Neural progenitor cell (in vitro differentiated cells): Measurements from ENCODE around the gene FCGBP. TPM values are rescaled to one million over a fixed set of nuclear protein-coding genes. Genes with fewer than 3 reads are reported as not detected.
A peak's percentile ranks its signal among the peaks of the same experiment; 100 is the strongest.

Source experiments
- DNase-seq: peaks from one replicate; pipeline ENCODE4 v3.0.0-alpha.2; 2016; ENCODE audit warnings: low spot score
- H2AFZ ChIP-seq: fragments of 200-600 bp; sonication (generic); replicated peaks from 2 replicates; pipeline ENCODE4 v1.6.1; 2016; ENCODE audit warnings: antibody characterized with exemption
- H3F3A ChIP-seq: fragments of 200-600 bp; sonication (generic); 2 replicates; pipeline ENCODE4 v1.6.1; 2016; ENCODE audit warnings: antibody characterized with exemption, low read depth
- H3K27ac ChIP-seq: fragments of 200-600 bp; sonication (generic); 2 replicates; pipeline ENCODE4 v1.5.1; 2016; ENCODE audit warnings: mild to moderate bottlenecking
- H3K27me3 ChIP-seq: fragments of 200-600 bp; sonication (generic); 2 replicates; pipeline ENCODE4 v1.6.1; 2016; ENCODE audit warnings: mild to moderate bottlenecking, moderate library complexity
- H3K36me3 ChIP-seq: fragments of 200-600 bp; sonication (generic); 2 replicates; pipeline ENCODE4 v1.5.1; 2016
- H3K4me1 ChIP-seq: fragments of 200-600 bp; sonication (generic); 2 replicates; pipeline ENCODE4 v1.6.1; 2016; ENCODE audit warnings: mixed run types
- H3K4me2 ChIP-seq: fragments of 200-600 bp; sonication (generic); 2 replicates; pipeline ENCODE4 v1.6.1; 2016
- H3K4me3 ChIP-seq: fragments of 200-600 bp; sonication (generic); 2 replicates; pipeline ENCODE4 v1.5.1; 2016
- H3K79me2 ChIP-seq: fragments of 200-600 bp; sonication (generic); 2 replicates; pipeline ENCODE4 v1.6.1; 2016; ENCODE audit warnings: low read depth
- H3K9ac ChIP-seq: fragments of 200-600 bp; sonication (generic); 2 replicates; pipeline ENCODE4 v1.6.1; 2016
- H3K9me3 ChIP-seq: fragments of 200-600 bp; sonication (generic); 2 replicates; pipeline ENCODE4 v1.5.1; 2016; ENCODE audit warnings: low read depth
- H4K20me1 ChIP-seq: fragments of 200-600 bp; sonication (generic); 2 replicates; pipeline ENCODE4 v1.6.1; 2016; ENCODE audit warnings: low read depth
- H3K27ac Mint-ChIP-seq: 3 replicates; pipeline ENCODE4 v1.8.0; 2021; ENCODE audit warnings: mixed read lengths
- H3K27me3 Mint-ChIP-seq: 2 replicates; pipeline ENCODE4 v1.8.0; 2022; ENCODE audit warnings: low read depth, mild to moderate bottlenecking, inconsistent platforms, moderate library complexity, mixed read lengths; ENCODE audit not compliant: insufficient read depth
- H3K36me3 Mint-ChIP-seq: 3 replicates; pipeline ENCODE4 v1.8.0; 2021; ENCODE audit warnings: mixed read lengths
- H3K4me1 Mint-ChIP-seq: 3 replicates; pipeline ENCODE4 v1.8.0; 2021; ENCODE audit warnings: mixed read lengths
- H3K4me3 Mint-ChIP-seq: 3 replicates; pipeline ENCODE4 v1.8.0; 2021; ENCODE audit warnings: mild to moderate bottlenecking, moderate library complexity, mixed read lengths
- H3K9me3 Mint-ChIP-seq: 3 replicates; pipeline ENCODE4 v1.8.0; 2020; ENCODE audit warnings: mixed read lengths
- CTCF ChIP-seq: fragments of 200-600 bp; sonication (generic); IDR thresholded peaks from 2 replicates; pipeline ENCODE4 v1.5.1; 2017; ENCODE audit warnings: antibody characterized with exemption, mild to moderate bottlenecking
- EZH2 ChIP-seq: fragments of 200-600 bp; sonication (generic); IDR thresholded peaks from 2 replicates; pipeline ENCODE4 v1.6.1; 2017; ENCODE audit warnings: antibody characterized with exemption, mild to moderate bottlenecking, moderate library complexity
- EZH2phosphoT487 ChIP-seq: fragments of 200-600 bp; sonication (generic); IDR thresholded peaks from 2 replicates; pipeline ENCODE4 v1.6.1; 2017; ENCODE audit warnings: antibody characterized with exemption
- total RNA-seq: library from RNA; depleted of rRNA; stranded (reverse); fragments of >200 nt; gene quantifications from 2 replicates; pipeline ENCODE4 v1.2.3, GENCODE V29; 2015; ENCODE audit warnings: low replicate concordance

The FCGBP gene
- total RNA-seq, 1 donor from 2014 or later = 0.06 TPM

- peaks cover 26% of the 10 kb centered on the region for H3K79me2 ChIP-seq
- H3K27ac ChIP-seq = no peak overlapping the region
- no peaks in the 10 kb centered on the region for H3K9me3 ChIP-seq
- peak overlapping the region; percentile 49 for H3K9ac ChIP-seq
- H3K4me1 Mint-ChIP-seq = peaks cover 19% of the 10 kb centered on the region
- H3F3A ChIP-seq = no peaks in the 10 kb centered on the region
- peaks cover 20% of the 10 kb centered on the region for H3K36me3 Mint-ChIP-seq
- H3K4me3 ChIP-seq = peak overlapping the region; percentile 95
- H2AFZ ChIP-seq = peak overlapping the region; percentile 91
- no peaks in the 10 kb centered on the region for H3K9me3 Mint-ChIP-seq
- peaks cover 9% of the 10 kb centered on the region for H3K27me3 Mint-ChIP-seq
- TF ChIP-seq EZH2phosphoT487 = no peak
- TF ChIP-seq CTCF = no peak
- TF ChIP-seq EZH2 = no peak
- H4K20me1 ChIP-seq = no peaks in the 10 kb centered on the region
- H3K4me3 Mint-ChIP-seq = peak overlapping the region; percentile 96
- no peaks in the 10 kb centered on the region for H3K27me3 ChIP-seq
- peak overlapping the region; percentile 84 for H3K27ac Mint-ChIP-seq
- H3K36me3 ChIP-seq = peaks cover 5% of the 10 kb centered on the region
- peaks cover 8% of the 10 kb centered on the region for H3K4me1 ChIP-seq
- no peak for DNase-seq
- peak overlapping the region; percentile 85 for H3K4me2 ChIP-seq
Measured at GRCh38 chr19:39970425-39970674, 35.9 kb upstream of the FCGBP start.

GRCh38 chr19:39969681-39970424 lies 35.4 kb upstream of the FCGBP start:
- peak overlapping the region; percentile 95 for H3K4me3 ChIP-seq
- Mint-ChIP-seq H3K27me3 (peaks cover 9% of the 10 kb centered on the region), H3K4me1 (peaks cover 19% of the 10 kb centered on the region), H3K4me3 (peak overlapping the region; percentile 96), H3K36me3 (peaks cover 17% of the 10 kb centered on the region), H3K9me3 (no peaks in the 10 kb centered on the region), H3K27ac (peak overlapping the region; percentile 84)
- DNase-seq = no peak
- H2AFZ ChIP-seq = peak overlapping the region; percentile 91
- peaks cover 3% of the 10 kb centered on the region for H3K36me3 ChIP-seq
- peak overlapping the region; percentile 49 for H3K9ac ChIP-seq
- H4K20me1 ChIP-seq = no peaks in the 10 kb centered on the region
- H3K4me2 ChIP-seq = peak overlapping the region; percentile 85
- peaks cover 26% of the 10 kb centered on the region for H3K79me2 ChIP-seq
- peaks cover 8% of the 10 kb centered on the region for H3K4me1 ChIP-seq
- H3K27ac ChIP-seq = no peak overlapping the region
- H3K27me3 ChIP-seq = no peaks in the 10 kb centered on the region
- H3F3A ChIP-seq = no peaks in the 10 kb centered on the region
- TF ChIP-seq EZH2 (no peak), CTCF (no peak), EZH2phosphoT487 (no peak)
- no peaks in the 10 kb centered on the region for H3K9me3 ChIP-seq

- no peak overlapping the region for H3K27ac ChIP-seq
- no peaks in the 10 kb centered on the region for H3K9me3 Mint-ChIP-seq
- H3K36me3 ChIP-seq = peaks cover 3% of the 10 kb centered on the region
- peaks cover 26% of the 10 kb centered on the region for H3K79me2 ChIP-seq
- TF ChIP-seq EZH2 = no peak
- TF ChIP-seq EZH2phosphoT487 = no peak
- no peak for TF ChIP-seq CTCF
- no peaks in the 10 kb centered on the region for H3F3A ChIP-seq
- H3K9ac ChIP-seq = no peak overlapping the region
- H3K27me3 ChIP-seq = no peaks in the 10 kb centered on the region
- H3K27me3 Mint-ChIP-seq = peaks cover 9% of the 10 kb centered on the region
- peaks cover 19% of the 10 kb centered on the region for H3K4me1 Mint-ChIP-seq
- H3K9me3 ChIP-seq = no peaks in the 10 kb centered on the region
- no peak overlapping the region for H2AFZ ChIP-seq
- H3K4me3 ChIP-seq = peak overlapping the region; percentile 95
- no peak for DNase-seq
- no peak overlapping the region for H3K4me2 ChIP-seq
- H3K27ac Mint-ChIP-seq = no peak overlapping the region
- peaks cover 8% of the 10 kb centered on the region for H3K4me1 ChIP-seq
- peak overlapping the region; percentile 96 for H3K4me3 Mint-ChIP-seq
- peaks cover 14% of the 10 kb centered on the region for H3K36me3 Mint-ChIP-seq
- H4K20me1 ChIP-seq = no peaks in the 10 kb centered on the region
Measured at GRCh38 chr19:39969266-39969665, 34.8 kb upstream of the FCGBP start.
